Peyer's patch (tissue), 4 donors: ENCODE data around the gene FAM83G.

Experiments used
- POLR2A ChIP-seq, 2 donors: fragments of 450-650 bp; IDR thresholded peaks; one replicate each; pipeline ENCODE4 v1.5.1; 2017; ENCODE audit warnings: antibody characterized with exemption in 2 of 2, mild to moderate bottlenecking in 2 of 2, moderate library complexity in 2 of 2
- TF ChIP-seq, protein P1 (sequence below), 6 experiments: fragments of 450-650 bp in 4 of 6; fragments of 200-600 bp in 2 of 6; sonication (generic) in 1 of 6; IDR thresholded peaks; one replicate each; pipeline ENCODE4 v1.5.1; 2017 to 2019; ENCODE audit warnings: antibody characterized with exemption in 6 of 6, mild to moderate bottlenecking in 3 of 6, moderate library complexity in 1 of 6

DNA sequence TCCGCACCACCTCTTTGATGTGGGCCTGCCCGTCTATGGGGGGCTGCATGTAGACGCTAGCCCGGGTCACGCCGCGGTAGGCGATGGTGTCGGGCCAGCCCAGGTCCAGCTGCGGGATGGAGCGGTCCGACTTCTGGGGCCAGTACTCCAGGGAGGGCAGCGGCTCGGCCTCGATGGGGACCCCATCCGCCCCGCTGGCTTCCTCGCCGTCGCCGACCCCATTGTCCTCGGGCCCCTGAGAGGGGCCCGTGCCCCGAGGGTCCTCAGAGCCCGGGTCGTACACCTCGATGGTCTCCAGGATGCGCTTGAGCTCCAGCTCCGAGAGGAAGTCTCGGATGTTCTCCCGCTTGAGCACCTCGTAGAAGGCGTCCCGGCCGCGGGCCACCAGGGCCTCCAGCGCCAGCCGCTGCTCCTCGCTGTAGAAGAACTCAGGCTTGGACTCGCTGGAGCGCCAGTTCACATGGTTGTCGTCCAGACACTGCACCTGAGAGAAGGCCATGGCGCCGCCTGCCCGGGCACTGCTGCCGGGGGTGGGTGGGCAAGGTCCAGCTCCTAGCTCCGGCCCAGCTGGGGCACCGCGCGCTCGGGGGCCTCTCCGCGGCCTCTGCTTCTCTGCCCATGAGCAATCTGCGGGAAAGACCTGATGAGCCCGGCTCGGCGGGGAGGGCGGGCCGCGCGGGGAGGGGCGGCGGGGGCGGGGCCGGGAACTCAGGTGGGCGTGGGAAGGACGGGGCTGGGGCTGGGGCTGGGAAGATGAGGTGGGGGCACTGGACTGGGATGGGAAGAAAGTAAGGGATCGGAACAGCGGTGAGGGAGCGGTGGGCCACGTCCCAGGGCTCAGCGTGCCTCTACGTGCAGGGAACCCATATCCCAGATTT, 782 bp downstream of the FAM83G start:
- TF ChIP-seq, protein P1, sequence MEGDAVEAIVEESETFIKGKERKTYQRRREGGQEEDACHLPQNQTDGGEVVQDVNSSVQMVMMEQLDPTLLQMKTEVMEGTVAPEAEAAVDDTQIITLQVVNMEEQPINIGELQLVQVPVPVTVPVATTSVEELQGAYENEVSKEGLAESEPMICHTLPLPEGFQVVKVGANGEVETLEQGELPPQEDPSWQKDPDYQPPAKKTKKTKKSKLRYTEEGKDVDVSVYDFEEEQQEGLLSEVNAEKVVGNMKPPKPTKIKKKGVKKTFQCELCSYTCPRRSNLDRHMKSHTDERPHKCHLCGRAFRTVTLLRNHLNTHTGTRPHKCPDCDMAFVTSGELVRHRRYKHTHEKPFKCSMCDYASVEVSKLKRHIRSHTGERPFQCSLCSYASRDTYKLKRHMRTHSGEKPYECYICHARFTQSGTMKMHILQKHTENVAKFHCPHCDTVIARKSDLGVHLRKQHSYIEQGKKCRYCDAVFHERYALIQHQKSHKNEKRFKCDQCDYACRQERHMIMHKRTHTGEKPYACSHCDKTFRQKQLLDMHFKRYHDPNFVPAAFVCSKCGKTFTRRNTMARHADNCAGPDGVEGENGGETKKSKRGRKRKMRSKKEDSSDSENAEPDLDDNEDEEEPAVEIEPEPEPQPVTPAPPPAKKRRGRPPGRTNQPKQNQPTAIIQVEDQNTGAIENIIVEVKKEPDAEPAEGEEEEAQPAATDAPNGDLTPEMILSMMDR (IDR thresholded peaks at IDR 0.05), result no peak
- peak in 1 of 2 donors; percentile 60 for TF ChIP-seq POLR2A (IDR thresholded peaks at IDR 0.05)
